Type B pancreatic cell (in vitro differentiated cells): ENCODE results near the gene CACNA1B. TPM values are rescaled to one million over a fixed set of nuclear protein-coding genes. Genes with fewer than 3 reads are reported as not detected.
A peak's percentile ranks its signal among the peaks of the same experiment; 100 is the strongest.

Experiments
- DNase-seq: peaks from one replicate; pipeline ENCODE4 v3.0.0; 2021; ENCODE audit warnings: mixed read lengths; ENCODE audit not compliant: unreplicated experiment; ENCODE audit errors: extremely low spot score
- H3K27ac Mint-ChIP-seq: 2 replicates; pipeline ENCODE4 v1.8.0; 2021; ENCODE audit warnings: mild to moderate bottlenecking, mixed read lengths
- H3K27me3 Mint-ChIP-seq: 2 replicates; pipeline ENCODE4 v1.8.0; 2021; ENCODE audit warnings: mixed read lengths
- H3K36me3 Mint-ChIP-seq: 2 replicates; pipeline ENCODE4 v1.8.0; 2021; ENCODE audit warnings: mixed read lengths
- H3K4me1 Mint-ChIP-seq: one replicate; pipeline ENCODE4 v1.8.0; 2021; ENCODE audit warnings: mixed read lengths; ENCODE audit not compliant: unreplicated experiment
- H3K4me3 Mint-ChIP-seq: 2 replicates; pipeline ENCODE4 v1.8.0; 2021; ENCODE audit warnings: mild to moderate bottlenecking, mixed read lengths
- H3K9me3 Mint-ChIP-seq: 2 replicates; pipeline ENCODE4 v1.8.0; 2021; ENCODE audit warnings: mixed read lengths
- total RNA-seq: library from RNA; stranded (reverse); gene quantifications from 2 replicates; pipeline ENCODE4 v1.2.1, GENCODE V29; 2021; ENCODE audit warnings: low replicate concordance
- TF ChIP-seq, protein P1 (sequence below): fragments of 200-600 bp; sonication (generic); conservative IDR thresholded peaks from 2 replicates; pipeline ENCODE4 v1.5.0; 2021; ENCODE audit warnings: antibody characterized with exemption, mild to moderate bottlenecking

Gene CACNA1B
- total RNA-seq, 1 donor from 2014 or later: 2.4 TPM

DNA sequence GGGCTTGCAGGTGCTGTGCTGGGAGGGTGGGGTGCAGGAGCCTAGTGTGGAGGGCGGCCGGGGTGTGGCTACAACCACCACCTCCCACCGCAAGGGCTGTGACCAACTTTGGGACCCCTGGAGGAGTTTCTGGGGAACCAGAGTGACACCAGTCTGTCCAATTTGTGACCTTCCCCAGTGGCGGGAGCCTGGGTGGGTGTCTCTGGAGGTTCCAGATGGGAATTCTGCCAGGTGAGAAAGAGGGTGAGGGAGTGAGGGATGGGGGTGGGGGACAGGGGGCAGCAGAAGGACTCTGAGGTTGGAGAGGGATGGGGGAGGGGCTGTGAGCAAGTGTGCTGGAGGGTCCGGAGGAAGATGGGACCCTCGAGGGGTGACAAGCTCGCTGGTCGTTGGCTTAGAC lies 4.2 kb upstream of the CACNA1B start:
- H3K9me3 Mint-ChIP-seq: no peaks in the 10 kb centered on the region
- H3K36me3 Mint-ChIP-seq: no peaks in the 10 kb centered on the region
- H3K4me3 Mint-ChIP-seq: no peak overlapping the region
- no peaks in the 10 kb centered on the region for H3K4me1 Mint-ChIP-seq
- H3K27ac Mint-ChIP-seq: no peak overlapping the region
- TF ChIP-seq, protein P1, sequence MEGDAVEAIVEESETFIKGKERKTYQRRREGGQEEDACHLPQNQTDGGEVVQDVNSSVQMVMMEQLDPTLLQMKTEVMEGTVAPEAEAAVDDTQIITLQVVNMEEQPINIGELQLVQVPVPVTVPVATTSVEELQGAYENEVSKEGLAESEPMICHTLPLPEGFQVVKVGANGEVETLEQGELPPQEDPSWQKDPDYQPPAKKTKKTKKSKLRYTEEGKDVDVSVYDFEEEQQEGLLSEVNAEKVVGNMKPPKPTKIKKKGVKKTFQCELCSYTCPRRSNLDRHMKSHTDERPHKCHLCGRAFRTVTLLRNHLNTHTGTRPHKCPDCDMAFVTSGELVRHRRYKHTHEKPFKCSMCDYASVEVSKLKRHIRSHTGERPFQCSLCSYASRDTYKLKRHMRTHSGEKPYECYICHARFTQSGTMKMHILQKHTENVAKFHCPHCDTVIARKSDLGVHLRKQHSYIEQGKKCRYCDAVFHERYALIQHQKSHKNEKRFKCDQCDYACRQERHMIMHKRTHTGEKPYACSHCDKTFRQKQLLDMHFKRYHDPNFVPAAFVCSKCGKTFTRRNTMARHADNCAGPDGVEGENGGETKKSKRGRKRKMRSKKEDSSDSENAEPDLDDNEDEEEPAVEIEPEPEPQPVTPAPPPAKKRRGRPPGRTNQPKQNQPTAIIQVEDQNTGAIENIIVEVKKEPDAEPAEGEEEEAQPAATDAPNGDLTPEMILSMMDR: no peak
- no peak for DNase-seq
- peaks cover 47% of the 10 kb centered on the region for H3K27me3 Mint-ChIP-seq

DNA sequence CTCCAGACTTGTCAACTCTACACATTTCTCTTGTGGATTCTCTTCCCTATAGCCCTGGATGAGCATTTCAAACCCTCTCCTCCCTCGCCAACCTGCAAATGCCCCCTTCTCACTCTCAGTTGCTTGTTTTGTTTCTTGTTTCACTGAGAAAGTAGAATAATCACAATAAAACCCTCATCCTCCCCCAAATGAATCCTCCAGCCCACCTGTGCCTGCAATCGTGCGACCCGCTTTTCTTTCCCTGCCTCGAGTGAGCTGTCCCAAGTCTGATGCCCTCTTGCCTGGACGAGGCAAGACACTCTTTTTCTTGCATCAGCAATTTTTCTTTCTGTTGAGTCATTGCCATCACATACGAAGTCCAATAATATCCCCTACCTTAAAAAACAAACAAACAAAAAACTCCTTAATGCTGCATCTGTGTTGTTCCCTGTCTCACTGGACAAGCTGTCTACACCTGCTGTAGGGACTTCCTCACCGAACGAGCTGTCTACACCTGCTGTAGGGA lies 3.7 kb upstream of the CACNA1B start:
- DNase-seq: no peak
- H3K4me3 Mint-ChIP-seq: no peak overlapping the region
- H3K27ac Mint-ChIP-seq: no peak overlapping the region
- no peaks in the 10 kb centered on the region for H3K4me1 Mint-ChIP-seq
- H3K27me3 Mint-ChIP-seq: peaks cover 45% of the 10 kb centered on the region
- no peaks in the 10 kb centered on the region for H3K36me3 Mint-ChIP-seq
- H3K9me3 Mint-ChIP-seq: no peaks in the 10 kb centered on the region
- TF ChIP-seq, protein P1: no peak

DNA sequence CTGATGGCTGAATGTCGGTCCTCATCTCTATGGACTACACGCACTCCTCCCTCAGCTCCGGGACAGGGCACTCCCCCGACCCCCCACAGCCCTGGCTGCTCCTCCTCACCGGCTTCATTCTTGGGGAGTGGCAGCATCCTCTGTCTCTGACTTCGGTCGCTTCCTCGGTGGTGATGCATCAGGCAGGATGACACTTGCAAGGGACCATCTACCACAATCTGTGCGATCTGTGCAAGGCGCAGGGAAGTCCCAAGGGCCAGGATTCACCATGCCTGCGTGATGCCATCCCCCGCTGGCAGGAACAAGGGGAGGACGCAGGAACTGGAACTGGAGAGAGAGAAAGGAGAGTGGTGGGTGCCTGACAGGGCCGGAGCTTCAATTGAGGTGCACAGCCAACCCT lies 2.2 kb upstream of the CACNA1B start:
- Mint-ChIP-seq H3K9me3 (no peaks in the 10 kb centered on the region), H3K4me1 (no peaks in the 10 kb centered on the region), H3K27me3 (peaks cover 52% of the 10 kb centered on the region), H3K27ac (no peak overlapping the region), H3K4me3 (no peak overlapping the region), H3K36me3 (no peaks in the 10 kb centered on the region)
- DNase-seq: no peak
- TF ChIP-seq, protein P1: no peak

DNA sequence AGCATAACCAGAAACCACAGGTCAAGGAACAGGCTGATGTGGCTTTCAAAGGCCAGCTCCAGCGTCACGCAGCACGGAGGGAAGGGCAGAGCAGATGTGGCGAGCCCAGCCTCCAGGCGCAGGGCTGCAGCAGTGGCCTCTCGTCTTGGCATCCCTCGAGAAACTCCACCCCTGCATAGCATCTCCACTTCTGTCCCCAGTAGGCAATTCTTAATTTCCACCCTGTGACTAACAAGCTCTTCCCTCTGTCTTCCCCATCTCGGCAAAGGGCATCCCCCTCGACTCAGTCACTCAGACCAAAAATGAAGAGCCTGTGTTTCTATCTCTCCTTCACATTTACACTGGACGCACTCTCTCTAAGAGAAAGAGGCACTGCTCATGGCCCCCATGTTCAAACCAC lies 1.7 kb upstream of the CACNA1B start:
- Mint-ChIP-seq H3K27me3 (peaks cover 52% of the 10 kb centered on the region), H3K9me3 (no peaks in the 10 kb centered on the region), H3K4me1 (no peaks in the 10 kb centered on the region), H3K4me3 (no peak overlapping the region), H3K36me3 (no peaks in the 10 kb centered on the region), H3K27ac (no peak overlapping the region)
- TF ChIP-seq, protein P1: no peak
- DNase-seq: no peak

DNA sequence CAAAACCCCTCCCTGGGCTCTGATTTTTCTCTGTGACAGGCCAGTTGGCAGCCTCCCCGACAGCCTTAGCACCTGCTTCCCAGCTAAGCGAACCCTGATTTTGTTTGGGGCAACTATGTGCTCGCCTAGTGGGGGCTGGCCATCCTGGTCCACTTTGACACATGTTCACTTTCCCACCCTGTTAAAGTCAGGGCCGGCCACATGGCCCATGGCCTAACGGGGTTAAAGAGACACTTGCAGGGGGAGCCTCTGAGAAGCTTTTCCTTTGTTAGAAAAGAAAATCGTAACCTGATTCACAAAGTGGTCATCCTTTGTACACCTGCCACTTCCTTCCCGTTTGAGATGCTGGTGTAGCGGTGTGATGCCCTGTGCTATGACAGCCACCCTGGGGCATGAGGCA lies 1.3 kb upstream of the CACNA1B start:
- H3K27ac Mint-ChIP-seq: no peak overlapping the region
- peaks cover 52% of the 10 kb centered on the region for H3K27me3 Mint-ChIP-seq
- peak overlapping the region; percentile 81 for H3K4me3 Mint-ChIP-seq
- no peaks in the 10 kb centered on the region for H3K4me1 Mint-ChIP-seq
- H3K36me3 Mint-ChIP-seq: no peaks in the 10 kb centered on the region
- no peak for DNase-seq
- no peaks in the 10 kb centered on the region for H3K9me3 Mint-ChIP-seq
- TF ChIP-seq, protein P1: no peak
